ENCODE measurements around the gene MTUS2.

Gene MTUS2

DNA sequence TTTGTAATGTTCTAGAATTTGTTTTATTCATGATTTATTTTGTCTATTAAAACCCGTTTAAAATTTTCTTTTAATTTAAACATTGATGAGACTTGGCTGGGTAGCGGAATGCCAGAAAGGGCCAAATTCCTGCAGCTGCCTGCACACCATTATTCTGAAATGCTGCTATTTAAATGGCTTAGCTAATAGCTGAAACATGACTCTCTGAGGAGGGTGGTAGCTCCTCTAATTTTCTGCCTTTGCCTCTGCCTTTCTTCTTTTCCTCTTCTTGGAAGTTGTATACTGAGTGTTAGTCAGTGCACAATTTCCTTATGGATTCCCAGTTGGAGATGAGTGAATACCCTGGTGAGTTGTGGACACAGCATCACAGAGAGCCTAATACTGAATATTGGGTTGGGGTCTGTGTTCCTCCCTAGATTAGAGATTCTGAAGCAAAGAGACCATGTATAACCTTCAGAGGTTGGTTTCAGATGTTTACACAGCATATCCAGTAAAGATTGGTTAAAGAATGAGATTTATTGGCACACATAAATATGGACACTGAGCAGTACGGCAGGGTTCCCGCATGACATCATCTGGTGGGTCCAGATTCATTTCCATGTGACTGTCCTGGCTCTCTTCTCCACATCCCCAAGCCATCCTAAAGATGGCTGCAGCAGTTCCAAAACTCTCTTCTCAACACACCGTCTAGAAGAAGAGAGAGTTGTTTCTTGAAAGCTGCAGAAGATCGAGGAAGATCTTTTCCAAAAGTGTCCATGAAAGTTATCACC, 55.9 kb downstream of the MTUS2 start:
- no peak overlapping the region for H3K9ac ChIP-seq (ENCODE audit: low read length)
- no peak overlapping the region for H3K4me2 ChIP-seq (ENCODE audit: low read depth, low read length, poor library complexity, severe bottlenecking)
- H3K27ac ChIP-seq (ENCODE audit: low read depth, low read length): no peak overlapping the region
- TF ChIP-seq EZH2phosphoT487 (conservative IDR thresholded peaks at IDR 0.05; ENCODE audit: low read length): no peak
- TF ChIP-seq, protein P1, sequence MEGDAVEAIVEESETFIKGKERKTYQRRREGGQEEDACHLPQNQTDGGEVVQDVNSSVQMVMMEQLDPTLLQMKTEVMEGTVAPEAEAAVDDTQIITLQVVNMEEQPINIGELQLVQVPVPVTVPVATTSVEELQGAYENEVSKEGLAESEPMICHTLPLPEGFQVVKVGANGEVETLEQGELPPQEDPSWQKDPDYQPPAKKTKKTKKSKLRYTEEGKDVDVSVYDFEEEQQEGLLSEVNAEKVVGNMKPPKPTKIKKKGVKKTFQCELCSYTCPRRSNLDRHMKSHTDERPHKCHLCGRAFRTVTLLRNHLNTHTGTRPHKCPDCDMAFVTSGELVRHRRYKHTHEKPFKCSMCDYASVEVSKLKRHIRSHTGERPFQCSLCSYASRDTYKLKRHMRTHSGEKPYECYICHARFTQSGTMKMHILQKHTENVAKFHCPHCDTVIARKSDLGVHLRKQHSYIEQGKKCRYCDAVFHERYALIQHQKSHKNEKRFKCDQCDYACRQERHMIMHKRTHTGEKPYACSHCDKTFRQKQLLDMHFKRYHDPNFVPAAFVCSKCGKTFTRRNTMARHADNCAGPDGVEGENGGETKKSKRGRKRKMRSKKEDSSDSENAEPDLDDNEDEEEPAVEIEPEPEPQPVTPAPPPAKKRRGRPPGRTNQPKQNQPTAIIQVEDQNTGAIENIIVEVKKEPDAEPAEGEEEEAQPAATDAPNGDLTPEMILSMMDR (IDR thresholded peaks at IDR 0.05; ENCODE audit: insufficient read depth, low read length, poor library complexity, severe bottlenecking): no peak
- H3K9me2 ChIP-seq (replicated peaks; ENCODE audit: insufficient read depth, low read length): no peaks in the 10 kb centered on the region
- no peaks in the 10 kb centered on the region for H3K36me3 ChIP-seq (ENCODE audit: low read length)
- H3K27me3 ChIP-seq (ENCODE audit: low read length): no peaks in the 10 kb centered on the region
- no peaks in the 10 kb centered on the region for H3F3A ChIP-seq (ENCODE audit: insufficient read depth)
- H3K79me2 ChIP-seq (ENCODE audit: insufficient read depth, low read length): no peaks in the 10 kb centered on the region
- peaks cover 7% of the 10 kb centered on the region; the same call in 1 of the 2 replicates for H3K9me3 ChIP-seq (ENCODE audit: insufficient read depth, low read length)
- no peak overlapping the region for H2AFZ ChIP-seq (ENCODE audit: low read depth, low read length, severe bottlenecking)
- H3K4me3 ChIP-seq (ENCODE audit: insufficient read depth, low read length, poor library complexity, severe bottlenecking): no peak overlapping the region
- H4K20me1 ChIP-seq (ENCODE audit: low read depth, low read length): no peaks in the 10 kb centered on the region

DNA sequence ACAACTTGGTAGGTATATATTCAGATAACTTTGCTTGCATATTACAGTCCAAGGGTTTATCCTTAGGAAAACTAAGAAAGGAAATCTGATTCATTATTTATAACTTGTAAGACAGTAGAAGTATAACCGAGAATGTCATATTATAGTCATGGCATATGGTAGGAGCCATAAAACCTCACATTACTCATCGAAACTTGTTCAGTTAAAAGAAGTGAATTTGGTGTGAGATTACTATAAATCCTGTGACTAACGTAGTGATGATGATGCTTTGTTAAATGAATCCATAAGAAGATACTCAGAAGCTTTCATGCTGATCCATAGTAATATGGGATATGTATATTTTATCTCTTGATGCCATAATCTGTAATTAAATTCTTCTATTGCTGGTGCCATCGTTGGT, 57.3 kb downstream of the MTUS2 start:
- Histone ChIP-seq H3F3A (ENCODE audit: insufficient read depth) (no peaks in the 10 kb centered on the region), H3K27me3 (ENCODE audit: low read length) (no peaks in the 10 kb centered on the region), H3K9me3 (ENCODE audit: insufficient read depth, low read length) (peaks cover 7% of the 10 kb centered on the region; the same call in 1 of the 2 replicates), H3K27ac (ENCODE audit: low read depth, low read length) (no peak overlapping the region), H3K79me2 (ENCODE audit: insufficient read depth, low read length) (no peaks in the 10 kb centered on the region), H3K36me3 (ENCODE audit: low read length) (no peaks in the 10 kb centered on the region), H3K4me2 (ENCODE audit: low read depth, low read length, poor library complexity, severe bottlenecking) (no peak overlapping the region), H2AFZ (ENCODE audit: low read depth, low read length, severe bottlenecking) (no peak overlapping the region), H3K9me2 (replicated peaks; ENCODE audit: insufficient read depth, low read length) (no peaks in the 10 kb centered on the region), H4K20me1 (ENCODE audit: low read depth, low read length) (no peaks in the 10 kb centered on the region), H3K9ac (ENCODE audit: low read length) (no peak overlapping the region), H3K4me3 (ENCODE audit: insufficient read depth, low read length, poor library complexity, severe bottlenecking) (no peak overlapping the region)
- TF ChIP-seq, protein P1 (IDR thresholded peaks at IDR 0.05; ENCODE audit: insufficient read depth, low read length, poor library complexity, severe bottlenecking): no peak

DNA sequence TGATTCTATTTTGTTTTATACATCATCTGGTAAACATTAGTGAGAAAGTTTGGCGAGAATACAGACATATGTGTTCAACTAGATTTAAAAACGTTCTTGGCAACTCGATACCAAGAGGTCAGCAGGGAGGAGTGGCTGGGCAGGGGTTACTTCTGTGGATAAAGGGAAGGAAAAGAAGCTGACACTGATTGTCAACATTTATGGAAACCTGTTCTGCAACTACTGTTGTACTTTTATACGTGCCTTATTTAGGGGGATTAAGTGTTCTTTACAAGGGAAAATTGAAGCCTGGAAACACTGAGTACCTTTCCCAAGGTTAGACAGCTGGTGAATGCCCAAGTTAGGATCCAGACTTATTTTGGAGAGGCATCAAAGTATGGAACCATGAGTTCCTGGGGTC, 65.0 kb downstream of the MTUS2 start:
- H3K27ac ChIP-seq (ENCODE audit: low read depth, low read length): no peak overlapping the region
- no peaks in the 10 kb centered on the region for H3K9me3 ChIP-seq (ENCODE audit: insufficient read depth, low read length)

More for the DNA sequence above, 65.0 kb downstream of the MTUS2 start:
- Histone ChIP-seq H3K4me2 (ENCODE audit: low read depth, low read length, poor library complexity, severe bottlenecking) (no peak overlapping the region), H3K4me3 (ENCODE audit: insufficient read depth, low read length, poor library complexity, severe bottlenecking) (no peak overlapping the region), H3K27me3 (ENCODE audit: low read length) (no peaks in the 10 kb centered on the region), H3K9ac (ENCODE audit: low read length) (no peak overlapping the region), H2AFZ (ENCODE audit: low read depth, low read length, severe bottlenecking) (no peak overlapping the region), H3K9me2 (replicated peaks; ENCODE audit: insufficient read depth, low read length) (no peaks in the 10 kb centered on the region), H3K79me2 (ENCODE audit: insufficient read depth, low read length) (no peaks in the 10 kb centered on the region), H3K36me3 (ENCODE audit: low read length) (no peaks in the 10 kb centered on the region), H4K20me1 (ENCODE audit: low read depth, low read length) (no peaks in the 10 kb centered on the region), H3F3A (ENCODE audit: insufficient read depth) (no peaks in the 10 kb centered on the region)
- TF ChIP-seq, protein P1 (IDR thresholded peaks at IDR 0.05; ENCODE audit: insufficient read depth, low read length, poor library complexity, severe bottlenecking): no peak
- no peak for TF ChIP-seq EZH2phosphoT487 (conservative IDR thresholded peaks at IDR 0.05; ENCODE audit: low read length)

Measured in SU-DHL-6 (cell line).